GM19035 (cell line): ENCODE results near the gene CDHR5.

Experiments used
- ATAC-seq: cut with Tn5 transposase; IDR thresholded peaks from one replicate; pipeline ENCODE4 v1.9.1; 2021; ENCODE audit not compliant: unreplicated experiment

The CDHR5 gene

GRCh38 chr11:611001-611996 lies 13.5 kb downstream of the CDHR5 start:
- no peak for ATAC-seq

GRCh38 chr11:610146-610801 lies 14.5 kb downstream of the CDHR5 start:
- ATAC-seq, result no peak

- no peak for ATAC-seq
Observed at GRCh38 chr11:609341-609811, 15.4 kb downstream of the CDHR5 start.

- no peak for ATAC-seq
Observed at GRCh38 chr11:608791-609251, 15.9 kb downstream of the CDHR5 start.

- no peak for ATAC-seq
Observed at GRCh38 chr11:607971-608659, 16.6 kb downstream of the CDHR5 start.

GRCh38 chr11:607020-607780 lies 17.6 kb downstream of the CDHR5 start:
- no peak for ATAC-seq

GRCh38 chr11:606245-606644 lies 18.5 kb downstream of the CDHR5 start:
- ATAC-seq, result no peak

GRCh38 chr11:605286-606129 lies 19.2 kb downstream of the CDHR5 start:
- no peak for ATAC-seq

- no peak for ATAC-seq
Observed at GRCh38 chr11:603154-603553, 21.6 kb downstream of the CDHR5 start.

- no peak for ATAC-seq
Observed at GRCh38 chr11:601573-602245, 23.0 kb downstream of the CDHR5 start.

- ATAC-seq, result no peak
Observed at GRCh38 chr11:598005-598680, 26.6 kb downstream of the CDHR5 start.

GRCh38 chr11:597166-597725 lies 27.5 kb downstream of the CDHR5 start:
- ATAC-seq, result no peak

- no peak for ATAC-seq
Observed at GRCh38 chr11:596374-596773, 28.4 kb downstream of the CDHR5 start.

- no peak for ATAC-seq
Observed at GRCh38 chr11:595400-595799, 29.4 kb downstream of the CDHR5 start.

- ATAC-seq, result no peak
Observed at GRCh38 chr11:593347-593746, 31.4 kb downstream of the CDHR5 start.

GRCh38 chr11:592918-593317 lies 31.8 kb downstream of the CDHR5 start:
- no peak for ATAC-seq

GRCh38 chr11:592501-592900 lies 32.3 kb downstream of the CDHR5 start:
- no peak for ATAC-seq

- no peak for ATAC-seq
Observed at GRCh38 chr11:590997-591396, 33.8 kb downstream of the CDHR5 start.
